ENCODE results near the gene PRXL2B.
A peak's percentile ranks its signal among the peaks of the same experiment; 100 is the strongest.

The PRXL2B gene

DNA sequence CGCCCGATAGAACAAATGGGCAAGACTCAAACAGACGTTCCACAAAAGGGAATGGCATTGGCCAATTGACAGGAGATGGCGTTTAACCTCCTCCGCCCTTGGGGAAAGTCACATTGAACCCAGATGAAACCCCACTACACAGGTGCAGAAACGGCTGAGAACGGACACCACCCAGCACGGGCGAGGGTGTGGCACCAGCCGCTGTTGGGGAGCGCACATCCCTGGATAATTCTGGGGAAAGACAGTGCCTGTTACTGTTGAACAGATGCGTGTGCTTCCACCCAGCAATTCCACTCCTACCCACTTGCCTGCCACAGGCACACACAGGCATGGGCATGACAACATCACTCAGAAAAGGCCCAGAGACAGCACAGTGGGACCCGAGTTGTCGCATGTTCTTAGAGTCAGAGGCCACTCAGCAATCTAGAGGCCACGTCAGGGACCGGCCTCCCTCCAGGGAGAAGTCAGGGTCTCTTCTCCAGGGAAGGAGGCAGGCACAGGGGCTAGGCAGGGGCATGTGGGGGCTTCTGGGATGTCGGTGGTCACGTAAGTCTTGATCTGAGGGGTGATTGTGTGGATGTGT is 15.2 kb downstream of the PRXL2B start:
- DNase-seq = no peak

DNA sequence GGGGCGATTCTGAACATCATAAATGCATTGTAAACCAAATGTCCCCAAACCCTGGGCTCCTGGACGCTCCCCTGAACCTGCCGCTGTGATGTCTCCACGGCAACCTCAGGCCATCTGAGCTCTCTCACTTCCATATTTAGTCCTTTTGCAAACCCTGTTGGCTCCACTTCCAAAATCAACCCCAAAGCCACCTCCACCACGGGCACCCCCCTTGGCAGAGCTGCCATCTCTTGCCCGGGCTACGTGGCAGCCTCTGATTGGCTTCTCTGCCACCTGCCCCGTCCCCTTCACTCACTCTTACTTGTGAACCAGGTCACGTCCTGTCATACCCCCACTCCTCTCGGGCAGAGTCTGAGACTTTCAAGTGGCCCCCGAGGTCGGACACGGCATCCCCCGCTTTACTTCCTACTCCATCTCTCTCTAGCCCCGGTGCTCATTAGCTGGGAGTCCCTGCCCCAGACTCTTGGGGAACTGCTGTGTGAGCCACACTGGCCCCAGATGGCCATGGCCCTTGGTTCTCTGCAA is 15.8 kb downstream of the PRXL2B start:
- no peak for DNase-seq

DNA sequence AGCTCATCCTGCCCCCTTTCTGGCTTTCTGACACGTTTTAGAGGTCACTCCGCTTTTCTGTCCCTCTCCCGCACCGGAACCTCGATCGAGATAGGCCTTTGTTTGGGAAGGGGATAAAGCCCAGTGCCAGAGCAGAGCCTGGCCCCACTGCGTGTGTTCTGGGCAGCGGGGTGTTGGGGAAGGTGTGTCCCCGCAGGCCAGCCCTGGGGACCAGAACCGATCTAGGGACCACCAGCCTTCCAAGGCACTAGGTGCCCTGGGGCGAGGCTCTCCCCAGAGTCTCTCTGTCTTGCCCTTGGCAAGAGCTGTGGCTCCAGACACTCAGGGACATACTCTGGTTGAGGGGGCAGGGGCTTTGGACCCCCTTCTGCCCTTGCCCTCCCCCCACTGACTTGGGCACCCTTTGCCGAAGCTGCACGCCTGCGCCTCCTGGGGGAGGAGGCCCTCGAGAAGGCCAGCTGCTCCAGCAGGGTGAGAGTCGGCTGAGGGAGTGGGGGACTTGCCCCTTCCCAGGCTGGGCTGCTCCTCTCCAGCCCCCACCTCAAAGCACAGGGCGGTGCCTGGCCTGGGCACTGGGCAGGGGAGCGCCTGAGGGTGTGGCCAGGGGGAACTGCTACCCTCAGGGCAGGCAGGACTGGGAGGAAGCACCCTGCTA is 16.4 kb downstream of the PRXL2B start:
- DNase-seq = no peak

DNA sequence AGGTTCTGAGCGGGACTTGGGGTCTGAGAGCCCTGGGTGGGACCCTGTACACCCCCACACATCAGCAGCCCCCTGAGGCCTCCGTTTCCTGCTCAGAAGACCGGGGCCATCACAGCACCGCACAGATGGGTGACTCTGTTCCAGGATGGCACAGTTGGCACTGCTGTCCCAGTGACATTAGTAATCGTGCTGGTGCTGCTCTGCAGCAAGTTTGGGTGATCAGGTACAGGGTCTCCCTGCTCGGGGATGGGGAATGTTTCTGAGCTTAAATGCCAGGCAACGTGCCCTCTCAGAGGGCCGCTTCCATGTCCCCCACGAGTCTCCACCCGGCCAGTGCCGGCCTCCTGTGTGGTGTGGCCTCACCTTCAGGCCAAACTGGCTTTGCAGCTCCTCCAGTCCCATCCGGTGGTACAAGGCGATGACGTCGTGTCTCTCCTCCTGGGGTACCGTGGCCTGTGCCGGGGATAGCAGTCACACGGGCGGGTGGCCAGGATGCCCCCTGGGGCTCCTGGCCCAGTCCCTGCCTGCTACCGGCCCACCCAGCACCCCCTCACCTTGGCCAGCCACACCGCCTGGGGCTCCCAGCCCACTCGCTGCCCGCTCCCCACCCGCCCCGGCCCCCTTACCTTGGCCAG is 17.1 kb downstream of the PRXL2B start:
- DNase-seq = no peak

DNA sequence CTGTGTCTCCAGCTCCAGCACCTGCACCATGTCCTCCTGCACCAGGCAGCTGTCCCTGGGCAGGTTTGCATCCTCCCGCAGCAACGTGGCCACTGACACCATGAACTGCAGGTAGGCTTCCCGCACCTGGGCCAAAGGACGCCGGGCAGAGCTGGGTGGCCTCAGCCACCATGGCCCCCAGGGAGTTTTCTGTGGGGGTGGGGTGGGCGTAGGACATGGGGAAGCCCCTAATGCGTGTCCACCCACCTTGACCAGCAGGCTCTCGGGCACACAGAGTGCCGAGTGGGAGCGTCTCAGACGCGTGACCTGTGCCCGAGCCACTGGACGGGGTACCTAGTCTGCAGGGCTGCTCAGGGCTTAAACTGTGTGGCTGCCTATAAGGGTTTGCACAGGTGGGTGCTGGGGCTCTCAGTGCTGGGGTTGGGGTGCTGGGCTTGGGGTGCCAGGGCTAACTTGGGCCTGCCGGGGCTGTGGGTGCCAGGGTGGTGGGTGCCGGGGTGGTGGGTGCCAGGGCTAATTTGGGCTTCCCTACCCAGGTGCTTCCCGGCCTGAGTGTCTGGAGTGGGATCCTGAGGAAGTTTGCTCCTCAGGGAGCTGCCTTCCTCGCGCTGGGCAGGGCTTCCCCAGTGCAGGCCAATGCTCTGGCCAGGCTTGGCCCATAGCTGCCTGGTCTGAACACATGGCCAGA is 17.7 kb downstream of the PRXL2B start:
- no peak for DNase-seq

DNA sequence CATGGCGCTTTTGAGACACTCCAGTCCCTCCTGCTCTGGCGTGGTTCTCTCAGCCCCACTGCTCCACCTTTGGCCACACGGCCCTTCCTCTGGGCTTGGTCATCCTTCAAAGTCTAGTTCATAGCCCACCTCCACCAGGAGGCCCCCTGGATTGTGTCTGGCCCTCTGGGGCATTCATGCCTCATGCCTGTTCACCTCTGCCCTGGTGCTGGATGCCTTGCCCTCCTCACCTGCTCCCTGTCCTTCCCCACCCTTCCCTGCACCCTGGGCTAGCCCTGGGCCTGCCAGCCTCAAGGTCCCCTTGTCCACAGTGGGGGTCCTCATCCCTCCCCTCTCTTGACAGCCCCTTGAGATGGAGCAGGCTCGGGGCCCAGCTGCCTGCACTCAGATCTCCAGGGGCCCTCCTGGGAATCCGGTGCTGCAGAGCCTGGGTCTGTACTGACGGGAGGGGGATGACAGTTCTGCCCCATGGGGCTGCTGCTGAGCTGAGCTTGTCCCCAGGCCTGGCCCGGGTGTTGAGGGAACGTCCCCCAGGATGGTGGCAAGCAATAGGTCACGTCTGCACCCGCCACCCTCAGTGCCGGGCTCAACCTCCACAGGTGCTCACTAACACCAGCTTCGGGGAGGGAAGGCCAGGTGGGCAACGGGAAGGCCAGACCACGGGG is 18.4 kb downstream of the PRXL2B start:
- DNase-seq = no peak

- no peak for DNase-seq
These were observed 19.2 kb downstream of the PRXL2B start for GRCh38 chr1:2605509-2606395.

DNA sequence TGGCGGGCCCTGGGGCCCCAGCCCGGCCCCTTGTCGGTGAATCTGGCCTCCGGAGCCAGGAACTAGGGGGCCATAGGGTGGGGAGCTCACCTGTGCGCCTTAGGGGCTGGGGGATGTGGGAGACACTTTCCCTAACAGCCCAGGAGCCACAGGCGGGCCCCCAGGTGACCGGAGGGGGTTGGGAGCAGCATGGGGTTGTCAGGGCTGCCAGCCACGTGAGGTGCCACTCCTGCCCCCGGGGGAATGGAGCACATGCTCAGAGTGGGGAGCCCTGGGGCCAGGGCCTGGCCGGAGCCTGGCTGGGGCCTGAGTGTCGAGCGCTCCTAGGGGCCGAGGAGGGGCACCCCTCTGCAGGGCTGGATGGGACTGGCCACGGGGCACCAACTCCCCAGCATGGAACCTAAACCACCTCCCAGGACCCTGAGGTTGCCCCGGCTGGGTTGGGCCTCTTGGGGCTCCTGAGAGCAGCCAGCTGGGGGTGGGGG is 19.9 kb downstream of the PRXL2B start:
- DNase-seq = no peak

DNA sequence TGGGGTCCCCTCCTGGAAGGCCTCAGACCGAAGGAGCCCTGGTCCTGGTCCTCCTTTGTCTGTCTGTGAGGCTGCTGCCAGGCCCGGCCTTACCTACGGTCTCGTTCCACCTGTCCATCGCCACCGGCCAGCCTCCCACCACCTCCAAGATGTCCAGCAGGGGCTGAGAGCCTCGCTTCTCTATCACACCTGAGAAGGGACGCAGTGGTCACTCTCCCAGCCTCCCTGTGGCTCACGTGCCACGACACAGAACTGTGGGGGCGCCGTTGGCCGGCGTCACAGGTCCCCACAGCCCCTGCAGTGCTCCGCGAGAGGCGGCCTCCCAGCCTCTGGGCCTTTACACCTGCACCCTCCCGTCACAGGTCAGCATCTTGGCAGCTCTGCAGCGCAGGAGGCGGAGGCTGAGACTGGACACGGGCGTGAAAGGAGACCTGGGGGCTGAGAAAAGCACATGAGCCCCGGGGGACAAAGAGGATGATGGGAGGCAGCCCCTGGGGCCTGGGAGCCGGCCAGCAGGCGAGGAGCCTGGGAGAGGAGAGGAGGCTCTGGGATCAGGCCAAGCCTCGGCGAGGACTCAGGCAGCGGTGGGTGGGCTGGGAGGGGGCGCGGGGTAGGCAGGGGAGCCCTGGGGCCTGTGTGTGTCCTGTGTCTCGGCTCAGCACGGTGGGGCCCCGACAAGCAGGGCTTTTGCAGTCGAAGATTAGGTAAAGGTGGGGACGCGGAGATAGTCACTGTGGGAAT is 20.5 kb downstream of the PRXL2B start:
- no peak for DNase-seq

DNA sequence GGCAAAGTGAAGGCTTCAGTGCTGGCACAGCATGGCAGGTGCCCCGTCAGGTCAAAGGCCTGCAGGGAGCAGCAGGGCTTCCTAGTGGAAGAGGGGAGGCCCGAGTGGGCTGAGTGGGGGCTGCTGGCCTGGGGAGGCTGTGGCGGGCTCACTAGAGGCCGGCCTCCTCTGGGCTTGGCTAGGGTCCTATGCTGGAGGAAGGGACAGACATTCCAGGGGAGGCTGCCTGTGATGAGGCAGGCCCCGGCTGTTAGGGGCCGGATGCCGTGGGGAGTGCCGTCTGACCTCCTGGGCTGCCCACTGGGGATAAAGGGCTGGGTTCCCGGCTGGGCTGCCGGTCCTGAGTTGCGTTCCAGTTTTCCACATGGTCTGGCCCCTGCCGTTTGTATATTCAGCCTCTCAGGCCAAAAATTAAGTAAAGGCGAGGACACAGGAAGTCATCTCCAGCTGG is 21.1 kb downstream of the PRXL2B start:
- no peak for DNase-seq

DNA sequence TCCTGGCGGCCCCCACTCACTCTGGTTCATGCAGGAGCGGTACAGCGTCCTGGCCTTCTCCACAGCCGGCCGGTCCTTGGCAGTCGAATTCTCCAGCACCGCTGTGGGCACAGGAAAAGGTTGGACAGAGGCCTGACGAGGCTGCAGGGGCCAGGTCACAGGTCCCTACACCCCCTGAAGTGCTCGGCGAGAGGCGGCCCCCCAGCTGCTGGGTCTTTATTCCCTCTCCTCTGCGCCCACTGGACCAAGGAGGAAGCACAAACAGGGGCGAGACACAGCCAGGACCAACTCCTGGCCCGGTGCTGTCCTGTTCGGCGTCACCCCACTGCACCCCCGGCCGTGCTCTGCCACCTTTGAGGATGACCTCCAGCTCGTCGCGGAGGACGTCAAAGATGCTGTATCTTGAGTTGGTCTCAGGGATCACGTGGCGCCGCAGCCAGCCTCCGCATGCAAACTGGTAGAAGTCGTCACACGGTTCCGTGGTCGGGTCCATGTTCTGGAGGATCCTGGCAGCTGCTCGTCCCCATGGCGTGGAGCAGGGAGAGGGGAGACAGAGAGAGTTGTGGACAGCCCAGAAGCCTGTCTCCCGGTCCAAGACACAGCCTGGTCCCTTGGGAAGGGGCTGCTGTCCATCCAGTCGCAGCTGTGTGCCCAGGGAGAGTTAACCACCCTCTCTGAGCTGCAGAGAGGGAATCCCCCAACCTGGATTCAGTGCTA is 22.9 kb downstream of the PRXL2B start:
- no peak for DNase-seq

DNA sequence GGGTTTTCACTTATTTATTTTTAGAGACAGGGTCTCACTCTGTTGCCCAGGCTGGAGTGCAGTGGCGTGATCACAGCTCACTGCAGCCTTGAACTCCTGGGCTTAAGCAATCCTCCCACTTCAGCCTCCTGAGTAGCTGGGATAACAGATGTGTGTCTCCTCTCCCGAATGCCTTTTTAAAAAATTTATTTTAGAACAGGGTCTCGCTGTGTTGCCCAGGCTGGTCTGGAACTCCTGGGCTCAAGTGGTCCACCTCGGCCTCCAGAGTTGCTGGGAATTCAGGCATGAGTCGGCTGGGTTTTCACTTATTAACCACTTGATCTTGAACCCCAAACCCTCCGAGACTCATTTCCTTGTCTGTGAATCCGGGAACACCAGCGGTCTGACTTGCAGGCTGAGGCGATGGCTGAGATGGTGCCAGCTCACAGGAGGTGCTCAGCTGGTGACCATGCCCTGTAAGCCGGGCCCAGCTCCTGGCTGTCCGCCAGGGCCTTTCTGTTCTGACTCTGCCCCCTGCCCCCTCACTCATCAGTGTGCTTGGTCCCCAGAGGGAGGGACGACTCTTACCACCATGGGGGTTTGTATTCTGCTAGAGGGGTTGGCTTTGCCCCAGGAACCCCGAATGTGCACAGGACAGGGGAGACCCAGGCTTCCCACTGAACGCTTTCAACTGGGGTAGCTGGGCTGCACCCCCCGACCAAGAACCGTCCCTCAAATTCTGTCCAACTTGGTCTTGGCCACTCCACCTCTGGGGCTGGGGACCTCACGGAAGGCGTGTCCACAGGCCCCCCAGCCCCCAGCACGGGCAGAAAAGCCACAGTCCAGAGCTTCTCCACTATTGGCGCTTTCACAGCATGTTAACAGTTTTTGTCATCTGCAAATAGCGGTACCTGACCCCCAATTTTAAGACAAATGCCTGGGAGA is 23.7 kb downstream of the PRXL2B start:
- no peak for DNase-seq

DNA sequence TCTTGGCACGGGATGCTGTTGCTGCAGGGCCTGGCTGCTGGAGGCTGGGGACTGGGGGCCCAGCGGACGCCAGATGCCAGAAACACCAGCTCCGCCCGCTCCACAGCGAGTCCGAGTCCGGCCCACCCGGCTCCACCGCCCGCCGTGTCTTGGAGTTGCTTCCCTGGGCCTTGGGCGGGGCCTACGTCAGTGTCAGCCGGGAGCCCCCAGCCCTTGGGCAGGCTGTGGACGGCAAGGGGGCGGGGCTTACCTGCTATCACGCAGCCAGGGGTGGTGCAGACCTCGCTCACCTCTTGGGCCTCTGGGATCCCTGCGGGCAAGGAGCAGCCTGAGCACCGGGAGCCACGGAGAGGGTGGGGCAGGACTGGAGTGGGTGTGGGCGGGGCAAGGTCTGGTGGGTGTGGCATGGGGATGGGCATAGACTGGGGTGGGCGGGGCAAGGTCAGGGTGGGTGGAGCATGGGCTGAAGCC is 24.5 kb downstream of the PRXL2B start:
- peak; percentile 31 to 38 for DNase-seq

DNA sequence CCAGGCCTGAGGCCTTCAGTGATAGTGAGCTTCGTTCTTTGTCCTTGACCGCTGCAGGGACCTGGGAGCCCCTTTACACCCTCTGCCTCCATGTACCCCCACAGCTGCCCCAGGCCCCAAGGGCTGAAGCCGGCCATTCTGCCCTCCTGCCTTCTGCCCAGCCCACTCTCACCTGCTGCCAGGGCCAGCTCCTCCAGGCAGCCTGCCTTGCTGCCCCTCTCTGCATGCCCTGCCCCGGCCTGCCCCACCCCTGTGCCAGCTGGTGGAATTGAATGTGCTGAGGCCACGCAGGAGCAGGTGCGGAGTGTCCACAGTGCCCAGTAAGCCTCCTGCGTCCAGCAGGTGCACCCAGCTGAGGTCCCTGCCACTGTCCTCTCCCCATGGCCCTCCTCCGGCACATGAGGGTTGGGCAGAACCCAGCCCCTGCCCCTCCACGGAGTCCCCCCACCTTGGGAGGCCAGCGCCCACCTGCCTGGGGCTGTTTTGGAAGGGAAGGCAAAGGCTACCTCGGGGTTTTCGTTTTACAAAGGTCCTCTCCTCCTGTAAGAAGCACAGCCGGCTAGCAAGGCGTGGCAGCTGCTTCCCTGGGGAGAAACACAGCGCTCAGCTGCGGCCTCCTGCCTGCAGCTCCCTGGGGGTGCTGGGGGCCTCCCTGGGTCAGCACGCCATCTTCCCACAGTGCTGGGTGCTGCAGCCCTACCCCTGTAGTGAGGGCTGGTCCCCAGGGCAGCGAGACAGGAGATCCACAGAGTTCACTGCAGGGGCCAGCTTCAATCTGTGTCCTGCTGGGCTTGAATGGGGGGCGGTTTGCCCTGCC is 25.3 kb downstream of the PRXL2B start:
- no peak for DNase-seq

GRCh38 chr1:2612591-2613365 is 26.2 kb downstream of the PRXL2B start:
- DNase-seq = no peak

- no peak for DNase-seq
These were observed 27.6 kb downstream of the PRXL2B start for GRCh38 chr1:2614145-2614544.

GRCh38 chr1:2617971-2618470 is 31.4 kb downstream of the PRXL2B start:
- no peak for DNase-seq
